Measurements from ENCODE around the gene ADCYAP1R1.

The ADCYAP1R1 gene

GRCh38 chr7:31092606-31093005 is 40.5 kb downstream of the ADCYAP1R1 start:
- no peak for DNase-seq

- DNase-seq, result no peak
These were observed 41.2 kb downstream of the ADCYAP1R1 start for GRCh38 chr7:31093282-31093681.

- DNase-seq, result no peak
These were observed 42.2 kb downstream of the ADCYAP1R1 start for GRCh38 chr7:31094271-31094670.

- DNase-seq, result no peak
These were observed 43.4 kb downstream of the ADCYAP1R1 start for GRCh38 chr7:31095286-31096197.

- DNase-seq, result no peak
These were observed 44.2 kb downstream of the ADCYAP1R1 start for GRCh38 chr7:31096198-31096876.

- DNase-seq, result no peak
These were observed 44.8 kb downstream of the ADCYAP1R1 start for GRCh38 chr7:31096877-31097258.

- no peak for DNase-seq
These were observed 46.7 kb downstream of the ADCYAP1R1 start for GRCh38 chr7:31098642-31099360.

- no peak for DNase-seq
These were observed 47.6 kb downstream of the ADCYAP1R1 start for GRCh38 chr7:31099451-31100444.

GRCh38 chr7:31100445-31100844 is 48.3 kb downstream of the ADCYAP1R1 start:
- DNase-seq, result no peak

- DNase-seq, result no peak
These were observed 48.8 kb downstream of the ADCYAP1R1 start for GRCh38 chr7:31100871-31101270.

- DNase-seq, result no peak
These were observed 49.4 kb downstream of the ADCYAP1R1 start for GRCh38 chr7:31101544-31101943.

GRCh38 chr7:31102151-31102972 is 50.3 kb downstream of the ADCYAP1R1 start:
- no peak for DNase-seq

GRCh38 chr7:31102973-31103850 is 51.1 kb downstream of the ADCYAP1R1 start:
- no peak for DNase-seq

- no peak for DNase-seq
These were observed 52.5 kb downstream of the ADCYAP1R1 start for GRCh38 chr7:31104361-31105255.

- DNase-seq, result no peak
These were observed 53.3 kb downstream of the ADCYAP1R1 start for GRCh38 chr7:31105256-31105950.

- DNase-seq, result no peak
These were observed 54.4 kb downstream of the ADCYAP1R1 start for GRCh38 chr7:31106303-31107105.
